ENCODE results near the gene QRICH1. TPM values are rescaled to one million over a fixed set of nuclear protein-coding genes. Genes with fewer than 3 reads are reported as not detected.

QRICH1 gene
- total RNA-seq, 1 donor from 2014 or later: 123 TPM

DNA sequence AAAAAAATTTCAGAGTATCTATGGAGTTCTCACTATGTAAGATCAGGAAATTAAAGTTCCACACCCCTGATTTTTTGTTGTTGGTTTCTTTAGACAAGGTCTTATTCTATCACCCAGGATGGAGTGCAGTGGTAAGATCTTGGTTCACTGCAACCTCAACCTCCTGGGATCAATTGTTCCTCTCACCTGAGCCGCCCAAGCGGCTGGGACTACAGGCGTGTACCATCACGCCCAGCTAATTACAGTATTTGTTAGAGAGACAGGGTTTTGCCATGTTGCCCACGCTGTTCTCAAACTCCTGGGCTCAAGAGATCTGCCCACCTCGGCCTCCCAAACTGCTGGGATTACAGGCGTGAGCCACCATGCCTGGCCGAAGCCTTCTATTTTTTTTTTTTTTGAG lies 12.4 kb downstream of the QRICH1 start:
- Mint-ChIP-seq H3K27ac (no peak overlapping the region), H3K4me3 (no peak overlapping the region), H3K27me3 (no peaks in the 10 kb centered on the region), H3K36me3 (peaks cover 4% of the 10 kb centered on the region), H3K4me1 (ENCODE audit: unreplicated experiment) (no peaks in the 10 kb centered on the region), H3K9me3 (no peaks in the 10 kb centered on the region)
- TF ChIP-seq, protein P1, sequence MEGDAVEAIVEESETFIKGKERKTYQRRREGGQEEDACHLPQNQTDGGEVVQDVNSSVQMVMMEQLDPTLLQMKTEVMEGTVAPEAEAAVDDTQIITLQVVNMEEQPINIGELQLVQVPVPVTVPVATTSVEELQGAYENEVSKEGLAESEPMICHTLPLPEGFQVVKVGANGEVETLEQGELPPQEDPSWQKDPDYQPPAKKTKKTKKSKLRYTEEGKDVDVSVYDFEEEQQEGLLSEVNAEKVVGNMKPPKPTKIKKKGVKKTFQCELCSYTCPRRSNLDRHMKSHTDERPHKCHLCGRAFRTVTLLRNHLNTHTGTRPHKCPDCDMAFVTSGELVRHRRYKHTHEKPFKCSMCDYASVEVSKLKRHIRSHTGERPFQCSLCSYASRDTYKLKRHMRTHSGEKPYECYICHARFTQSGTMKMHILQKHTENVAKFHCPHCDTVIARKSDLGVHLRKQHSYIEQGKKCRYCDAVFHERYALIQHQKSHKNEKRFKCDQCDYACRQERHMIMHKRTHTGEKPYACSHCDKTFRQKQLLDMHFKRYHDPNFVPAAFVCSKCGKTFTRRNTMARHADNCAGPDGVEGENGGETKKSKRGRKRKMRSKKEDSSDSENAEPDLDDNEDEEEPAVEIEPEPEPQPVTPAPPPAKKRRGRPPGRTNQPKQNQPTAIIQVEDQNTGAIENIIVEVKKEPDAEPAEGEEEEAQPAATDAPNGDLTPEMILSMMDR (conservative IDR thresholded peaks at IDR 0.05): no peak
- no peak for DNase-seq (ENCODE audit: extremely low spot score, unreplicated experiment)

DNA sequence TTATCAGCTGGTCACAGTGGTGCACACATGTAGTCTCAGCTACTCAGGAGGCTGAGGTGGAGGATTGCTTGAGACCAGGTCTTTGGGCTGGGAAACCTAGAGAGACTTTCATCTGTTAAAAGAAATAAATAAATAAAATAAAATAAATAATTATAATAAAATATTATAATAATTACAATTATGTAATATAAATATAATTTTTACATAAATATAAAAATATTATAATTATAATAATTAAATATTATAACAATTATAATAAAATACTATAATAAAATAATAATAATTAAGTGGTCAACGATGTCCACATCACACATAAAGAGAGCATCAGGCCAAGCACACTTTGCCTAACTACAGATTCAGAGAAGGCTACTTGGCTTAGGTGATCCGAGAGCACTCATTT lies 14.6 kb downstream of the QRICH1 start:
- no peaks in the 10 kb centered on the region for H3K9me3 Mint-ChIP-seq
- no peak for DNase-seq (ENCODE audit: extremely low spot score, unreplicated experiment)
- H3K4me3 Mint-ChIP-seq: no peak overlapping the region
- TF ChIP-seq, protein P1 (conservative IDR thresholded peaks at IDR 0.05): no peak
- H3K27me3 Mint-ChIP-seq: no peaks in the 10 kb centered on the region
- H3K4me1 Mint-ChIP-seq (ENCODE audit: unreplicated experiment): no peaks in the 10 kb centered on the region
- no peak overlapping the region for H3K27ac Mint-ChIP-seq
- H3K36me3 Mint-ChIP-seq: peaks cover 8% of the 10 kb centered on the region

DNA sequence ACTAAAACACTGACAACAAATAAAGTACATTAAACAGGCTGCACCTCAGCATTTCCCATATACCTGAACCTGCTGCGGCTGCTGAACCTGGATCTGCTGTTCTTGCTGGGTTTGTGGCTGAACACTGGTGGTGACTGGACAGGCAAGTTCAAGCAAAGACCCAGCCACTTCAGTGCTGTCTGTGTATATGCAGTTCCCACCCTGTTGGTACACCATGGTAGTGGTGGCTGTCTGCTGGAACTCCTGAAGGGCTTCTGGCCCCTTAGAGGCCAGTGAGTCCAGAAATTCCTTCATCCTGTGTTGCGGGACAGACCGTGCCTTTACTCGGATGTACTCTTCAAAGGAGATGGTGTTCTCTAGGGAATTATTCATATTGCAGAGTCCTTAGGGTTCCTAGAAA lies 17.2 kb downstream of the QRICH1 start:
- Mint-ChIP-seq H3K4me3 (no peak overlapping the region), H3K4me1 (ENCODE audit: unreplicated experiment) (no peaks in the 10 kb centered on the region), H3K9me3 (no peaks in the 10 kb centered on the region), H3K27ac (no peak overlapping the region), H3K27me3 (no peaks in the 10 kb centered on the region), H3K36me3 (peaks cover 12% of the 10 kb centered on the region)
- no peak for DNase-seq (ENCODE audit: extremely low spot score, unreplicated experiment)
- TF ChIP-seq, protein P1 (conservative IDR thresholded peaks at IDR 0.05): no peak

DNA sequence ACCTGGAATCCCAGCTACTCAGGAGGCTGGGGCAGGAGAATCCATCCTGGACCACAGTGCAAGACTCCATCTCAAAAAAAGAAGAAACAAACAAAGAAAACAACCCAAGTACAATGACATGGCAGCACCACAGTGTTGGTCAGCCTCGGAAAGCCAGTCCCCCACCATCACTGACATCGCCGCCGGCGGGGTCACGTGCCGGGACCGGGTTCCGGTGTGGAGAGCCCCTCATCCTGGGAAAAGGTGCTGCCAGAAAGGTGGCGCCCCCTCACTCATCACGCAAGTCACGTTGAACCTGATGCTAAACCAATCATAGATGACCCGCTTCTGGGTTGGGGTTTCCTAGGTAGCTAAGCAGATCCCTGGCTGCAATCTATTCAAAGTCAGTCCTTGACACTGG lies 17.8 kb downstream of the QRICH1 start:
- TF ChIP-seq, protein P1 (conservative IDR thresholded peaks at IDR 0.05): no peak
- H3K27ac Mint-ChIP-seq: no peak overlapping the region
- no peak for DNase-seq (ENCODE audit: extremely low spot score, unreplicated experiment)
- H3K36me3 Mint-ChIP-seq: peaks cover 12% of the 10 kb centered on the region
- no peaks in the 10 kb centered on the region for H3K4me1 Mint-ChIP-seq (ENCODE audit: unreplicated experiment)
- no peaks in the 10 kb centered on the region for H3K27me3 Mint-ChIP-seq
- H3K4me3 Mint-ChIP-seq: no peak overlapping the region
- H3K9me3 Mint-ChIP-seq: no peaks in the 10 kb centered on the region

DNA sequence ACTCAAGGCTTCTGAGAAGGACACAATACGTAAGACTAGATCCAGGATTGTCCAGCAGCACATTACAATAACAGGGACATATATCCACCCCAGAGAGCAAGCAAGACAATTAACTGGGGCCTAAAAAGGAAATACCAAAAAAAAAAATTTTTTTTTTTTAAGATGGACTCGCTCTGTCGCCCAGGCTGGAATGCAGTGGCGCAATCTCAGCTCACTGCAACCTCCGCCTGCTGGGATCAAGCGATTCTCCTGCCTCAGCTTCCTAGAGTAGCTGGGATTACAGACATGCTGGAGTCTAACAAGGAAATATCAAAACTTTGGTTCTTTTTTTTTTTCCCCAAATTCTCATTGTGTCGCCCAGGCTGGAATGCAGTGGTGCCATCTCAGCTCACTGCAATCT lies 35.9 kb downstream of the QRICH1 start:
- DNase-seq (ENCODE audit: extremely low spot score, unreplicated experiment): no peak
- Mint-ChIP-seq H3K36me3 (peaks cover 8% of the 10 kb centered on the region), H3K9me3 (no peaks in the 10 kb centered on the region), H3K27me3 (no peaks in the 10 kb centered on the region), H3K4me3 (no peak overlapping the region), H3K27ac (no peak overlapping the region), H3K4me1 (ENCODE audit: unreplicated experiment) (no peaks in the 10 kb centered on the region)
- TF ChIP-seq, protein P1 (conservative IDR thresholded peaks at IDR 0.05): no peak

DNA sequence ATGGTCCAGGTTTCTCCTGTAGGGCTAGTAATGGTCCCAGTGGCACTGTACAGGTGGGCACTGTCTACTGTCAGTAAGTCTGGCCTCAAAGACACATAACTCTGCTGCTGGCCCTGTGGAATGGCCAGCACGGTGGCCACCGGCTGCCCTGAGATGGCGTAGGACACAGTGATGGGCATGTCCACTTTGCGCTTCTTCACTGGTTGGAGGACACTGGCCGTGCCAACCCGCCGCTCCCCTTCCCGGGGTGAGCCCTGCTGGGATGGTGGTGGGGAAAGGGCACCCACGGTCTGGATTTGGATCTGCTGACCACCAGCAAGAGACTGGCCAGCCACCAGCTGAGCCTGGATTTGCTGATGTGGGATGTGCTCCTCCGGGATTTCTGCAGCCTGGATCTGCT lies 36.6 kb downstream of the QRICH1 start:
- no peak overlapping the region for H3K4me3 Mint-ChIP-seq
- DNase-seq (ENCODE audit: extremely low spot score, unreplicated experiment): no peak
- H3K27me3 Mint-ChIP-seq: no peaks in the 10 kb centered on the region
- H3K27ac Mint-ChIP-seq: no peak overlapping the region
- H3K9me3 Mint-ChIP-seq: no peaks in the 10 kb centered on the region
- H3K36me3 Mint-ChIP-seq: peaks cover 12% of the 10 kb centered on the region
- H3K4me1 Mint-ChIP-seq (ENCODE audit: unreplicated experiment): no peaks in the 10 kb centered on the region
- TF ChIP-seq, protein P1 (conservative IDR thresholded peaks at IDR 0.05): no peak

Measured in type B pancreatic cell (in vitro differentiated cells).